ENCODE results near the gene PTPRM. TPM values are rescaled to one million over a fixed set of nuclear protein-coding genes. Genes with fewer than 3 reads are reported as not detected.

The PTPRM gene
- total RNA-seq, 1 donor from 2014 or later: 11.5 TPM

GRCh38 chr18:7617738-7618422 is 50.8 kb downstream of the PTPRM start:
- H3K9me3 Mint-ChIP-seq: no peaks in the 10 kb centered on the region

GRCh38 chr18:7618891-7619442 is 51.9 kb downstream of the PTPRM start:
- no peak for DNase-seq
- Mint-ChIP-seq H3K4me1 (no peaks in the 10 kb centered on the region), H3K27me3 (no peaks in the 10 kb centered on the region), H3K9me3 (no peaks in the 10 kb centered on the region), H3K27ac (no peak overlapping the region), H3K4me3 (no peak overlapping the region), H3K36me3 (ENCODE audit: low read depth) (no peaks in the 10 kb centered on the region)
- intact Hi-C loops (cut with micrococcal nuclease): no loop called here

More at GRCh38 chr18:7617738-7618422, 50.8 kb downstream of the PTPRM start:
- H3K4me1 Mint-ChIP-seq: no peaks in the 10 kb centered on the region
- H3K27me3 Mint-ChIP-seq: no peaks in the 10 kb centered on the region
- DNase-seq: no peak
- no peak overlapping the region for H3K4me3 Mint-ChIP-seq
- H3K27ac Mint-ChIP-seq: no peak overlapping the region
- H3K36me3 Mint-ChIP-seq (ENCODE audit: low read depth): no peaks in the 10 kb centered on the region
- intact Hi-C loops (cut with micrococcal nuclease): no loop called here

GRCh38 chr18:7619676-7620075 is 52.6 kb downstream of the PTPRM start:
- Mint-ChIP-seq H3K27me3 (no peaks in the 10 kb centered on the region), H3K4me1 (no peaks in the 10 kb centered on the region), H3K9me3 (no peaks in the 10 kb centered on the region), H3K27ac (no peak overlapping the region), H3K4me3 (no peak overlapping the region), H3K36me3 (ENCODE audit: low read depth) (no peaks in the 10 kb centered on the region)
- intact Hi-C loops (cut with micrococcal nuclease): no loop called here
- DNase-seq: no peak

- no peak overlapping the region for H3K27ac Mint-ChIP-seq
- no peak overlapping the region for H3K4me3 Mint-ChIP-seq
- H3K27me3 Mint-ChIP-seq: no peaks in the 10 kb centered on the region
- DNase-seq: no peak
- H3K9me3 Mint-ChIP-seq: no peaks in the 10 kb centered on the region
- intact Hi-C loops (cut with micrococcal nuclease): no loop called here
- no peaks in the 10 kb centered on the region for H3K36me3 Mint-ChIP-seq (ENCODE audit: low read depth)
- H3K4me1 Mint-ChIP-seq: no peaks in the 10 kb centered on the region
Measured at GRCh38 chr18:7622721-7623120, 55.6 kb downstream of the PTPRM start.

- H3K27me3 Mint-ChIP-seq: no peaks in the 10 kb centered on the region
Measured at GRCh38 chr18:7623681-7624080, 56.6 kb downstream of the PTPRM start.

GRCh38 chr18:7624697-7625096 is 57.6 kb downstream of the PTPRM start:
- no peak for DNase-seq
- Mint-ChIP-seq H3K9me3 (no peaks in the 10 kb centered on the region), H3K4me1 (no peaks in the 10 kb centered on the region), H3K36me3 (ENCODE audit: low read depth) (no peaks in the 10 kb centered on the region), H3K27me3 (no peaks in the 10 kb centered on the region), H3K27ac (no peak overlapping the region), H3K4me3 (no peak overlapping the region)
- intact Hi-C loops (cut with micrococcal nuclease): no loop called here

More at GRCh38 chr18:7623681-7624080, 56.6 kb downstream of the PTPRM start:
- DNase-seq: no peak
- Mint-ChIP-seq H3K4me3 (no peak overlapping the region), H3K9me3 (no peaks in the 10 kb centered on the region), H3K4me1 (no peaks in the 10 kb centered on the region), H3K36me3 (ENCODE audit: low read depth) (no peaks in the 10 kb centered on the region), H3K27ac (no peak overlapping the region)
- intact Hi-C loops (cut with micrococcal nuclease): no loop called here

- Mint-ChIP-seq H3K4me1 (no peaks in the 10 kb centered on the region), H3K36me3 (ENCODE audit: low read depth) (no peaks in the 10 kb centered on the region), H3K9me3 (no peaks in the 10 kb centered on the region), H3K27ac (no peak overlapping the region), H3K27me3 (no peaks in the 10 kb centered on the region), H3K4me3 (no peak overlapping the region)
- DNase-seq: no peak
- intact Hi-C loops (cut with micrococcal nuclease): no loop called here
Measured at GRCh38 chr18:7626175-7626921, 59.2 kb downstream of the PTPRM start.

- H3K27ac Mint-ChIP-seq: no peak overlapping the region
- H3K4me3 Mint-ChIP-seq: no peak overlapping the region
- no peaks in the 10 kb centered on the region for H3K36me3 Mint-ChIP-seq (ENCODE audit: low read depth)
- no peaks in the 10 kb centered on the region for H3K4me1 Mint-ChIP-seq
- no peak for DNase-seq
- intact Hi-C loops (cut with micrococcal nuclease): no loop called here
- H3K9me3 Mint-ChIP-seq: no peaks in the 10 kb centered on the region
- H3K27me3 Mint-ChIP-seq: no peaks in the 10 kb centered on the region
Measured at GRCh38 chr18:7626922-7627440, 59.9 kb downstream of the PTPRM start.

- intact Hi-C loops (cut with micrococcal nuclease): no loop called here
- H3K36me3 Mint-ChIP-seq (ENCODE audit: low read depth): no peaks in the 10 kb centered on the region
- H3K27me3 Mint-ChIP-seq: no peaks in the 10 kb centered on the region
- no peaks in the 10 kb centered on the region for H3K9me3 Mint-ChIP-seq
- no peak overlapping the region for H3K4me3 Mint-ChIP-seq
- no peak for DNase-seq
- no peak overlapping the region for H3K27ac Mint-ChIP-seq
- no peaks in the 10 kb centered on the region for H3K4me1 Mint-ChIP-seq
Measured at GRCh38 chr18:7629416-7629815, 62.3 kb downstream of the PTPRM start.

GRCh38 chr18:7630731-7631442 is 63.8 kb downstream of the PTPRM start:
- DNase-seq: no peak
- Mint-ChIP-seq H3K9me3 (no peaks in the 10 kb centered on the region), H3K27ac (no peak overlapping the region), H3K4me1 (no peaks in the 10 kb centered on the region), H3K27me3 (no peaks in the 10 kb centered on the region), H3K4me3 (no peak overlapping the region), H3K36me3 (ENCODE audit: low read depth) (no peaks in the 10 kb centered on the region)
- intact Hi-C loops (cut with micrococcal nuclease): no loop called here

GRCh38 chr18:7632152-7633098 is 65.3 kb downstream of the PTPRM start:
- H3K36me3 Mint-ChIP-seq (ENCODE audit: low read depth): no peaks in the 10 kb centered on the region
- H3K4me3 Mint-ChIP-seq: no peak overlapping the region
- H3K27ac Mint-ChIP-seq: no peak overlapping the region
- H3K9me3 Mint-ChIP-seq: no peaks in the 10 kb centered on the region
- H3K27me3 Mint-ChIP-seq: no peaks in the 10 kb centered on the region
- no peaks in the 10 kb centered on the region for H3K4me1 Mint-ChIP-seq
- intact Hi-C loops (cut with micrococcal nuclease): no loop called here
- DNase-seq: no peak

GRCh38 chr18:7633171-7633570 is 66.1 kb downstream of the PTPRM start:
- intact Hi-C loops (cut with micrococcal nuclease): no loop called here
- no peaks in the 10 kb centered on the region for H3K9me3 Mint-ChIP-seq
- no peak overlapping the region for H3K4me3 Mint-ChIP-seq
- no peak overlapping the region for H3K27ac Mint-ChIP-seq
- no peaks in the 10 kb centered on the region for H3K27me3 Mint-ChIP-seq
- no peak for DNase-seq
- no peaks in the 10 kb centered on the region for H3K4me1 Mint-ChIP-seq
- H3K36me3 Mint-ChIP-seq (ENCODE audit: low read depth): no peaks in the 10 kb centered on the region

GRCh38 chr18:7635948-7636347 is 68.8 kb downstream of the PTPRM start:
- Mint-ChIP-seq H3K36me3 (ENCODE audit: low read depth) (no peaks in the 10 kb centered on the region), H3K27me3 (no peaks in the 10 kb centered on the region), H3K4me1 (no peaks in the 10 kb centered on the region), H3K27ac (no peak overlapping the region), H3K4me3 (no peak overlapping the region), H3K9me3 (no peaks in the 10 kb centered on the region)
- intact Hi-C loops (cut with micrococcal nuclease): no loop called here
- no peak for DNase-seq

Data from activated CD4-positive, alpha-beta T cell treated with anti-CD3 and anti-CD28 coated beads, Interleukin-2, amount 10 ng/mL, durations not matched to agents 24 days and 14 days (primary cell).